Stimulated activated CD8-positive, alpha-beta memory T cell treated with anti-CD3 and anti-CD28 coated beads, Interleukin-2, amount 100 ng/mL, for 48 hours (primary cell): Measurements from ENCODE around the gene AFF1.

Source experiments
- DNase-seq, 2 donors: peaks; one replicate each; pipeline ENCODE4 v3.0.0-alpha.2; 2020; ENCODE audit warnings: low read depth in 2 of 2

AFF1 gene

DNA sequence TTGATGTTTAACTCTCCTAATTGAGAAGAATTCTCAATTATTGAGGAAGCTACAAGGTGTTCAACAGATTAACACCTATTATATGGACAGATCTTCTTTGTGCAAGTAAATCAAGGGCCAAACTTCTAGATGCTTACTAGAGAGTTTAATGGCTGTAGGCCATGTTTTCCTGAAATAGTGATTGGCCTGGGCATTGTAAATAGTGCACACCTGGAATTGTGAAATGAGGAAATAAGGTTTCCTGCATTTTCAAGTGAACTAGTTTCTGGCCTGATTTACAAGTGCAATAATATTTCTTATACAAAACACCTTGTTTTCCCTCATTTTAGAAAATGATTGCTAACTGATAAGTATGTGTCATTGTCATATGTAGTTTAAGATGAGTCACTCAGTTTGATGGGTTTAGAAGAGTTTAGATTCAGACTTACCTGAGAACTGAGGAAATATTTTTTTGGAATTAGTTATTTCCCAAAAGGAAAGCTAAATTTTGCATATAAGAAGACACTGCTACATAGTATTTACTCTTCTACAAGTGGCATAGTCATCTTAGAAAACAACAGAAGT lies 21.2 kb downstream of the AFF1 start:
- DNase-seq = no peak

DNA sequence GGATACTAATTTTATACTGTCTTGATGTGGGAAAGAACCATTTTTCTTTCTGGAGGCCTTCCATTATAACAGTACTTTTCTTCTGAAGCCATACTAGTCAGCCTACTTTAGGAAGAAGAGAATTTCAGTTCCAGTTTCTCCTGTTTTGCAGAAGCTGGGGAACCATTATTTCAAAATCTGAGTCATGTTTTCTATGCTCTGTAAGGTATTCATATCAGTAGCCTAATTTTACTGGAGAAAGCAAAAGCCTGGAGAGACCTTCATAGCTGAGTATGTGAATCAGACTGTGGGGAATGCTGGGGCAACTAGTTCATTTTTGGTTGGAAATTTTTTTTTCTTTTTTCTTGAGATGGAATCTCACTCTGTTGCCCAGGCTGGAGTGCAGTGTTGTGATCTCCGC lies 22.4 kb downstream of the AFF1 start:
- no peak for DNase-seq

DNA sequence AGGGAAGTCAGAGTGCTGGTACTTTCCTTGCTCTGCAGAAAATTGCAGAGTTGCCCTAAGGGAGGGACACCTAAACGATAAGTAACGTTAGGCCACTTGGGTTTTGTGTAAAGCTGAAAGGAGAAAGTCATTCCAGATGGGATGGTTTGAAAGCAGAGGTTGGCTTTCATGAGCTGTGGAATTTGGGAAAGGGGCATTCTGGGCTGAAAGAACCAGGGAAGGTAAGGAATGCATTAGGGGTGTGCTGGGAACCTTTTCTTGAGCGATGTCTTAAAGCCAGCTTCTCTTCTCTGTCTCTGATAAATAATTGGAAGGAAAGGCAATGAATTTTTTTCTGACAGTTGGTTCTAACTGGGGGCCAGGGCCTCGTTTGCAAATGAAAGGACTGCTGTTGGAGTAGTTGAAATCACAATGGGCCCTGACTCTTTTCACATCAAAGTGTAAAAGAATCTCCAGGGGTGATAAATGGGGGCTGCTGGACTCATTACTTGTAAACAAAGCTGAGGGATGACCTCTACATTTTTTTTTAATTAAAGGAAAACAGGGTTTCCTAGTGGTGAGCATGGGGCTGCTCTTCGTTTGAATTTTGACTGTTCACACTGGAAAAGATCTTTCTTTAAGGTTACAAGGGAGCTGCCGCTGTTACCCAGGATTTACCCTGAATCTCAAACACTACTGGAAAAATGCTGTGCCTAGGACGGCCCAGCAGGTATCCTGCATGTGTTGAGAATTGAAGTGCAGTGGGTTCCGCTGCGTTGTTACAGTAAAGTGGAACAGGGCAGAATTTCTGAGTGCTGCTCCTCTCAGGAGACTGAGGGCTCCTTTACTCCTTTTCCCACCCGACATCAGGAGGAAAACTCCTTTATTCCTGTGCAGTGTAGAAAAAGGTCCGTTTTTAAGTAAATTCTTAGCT lies 25.0 kb downstream of the AFF1 start:
- no peak for DNase-seq

DNA sequence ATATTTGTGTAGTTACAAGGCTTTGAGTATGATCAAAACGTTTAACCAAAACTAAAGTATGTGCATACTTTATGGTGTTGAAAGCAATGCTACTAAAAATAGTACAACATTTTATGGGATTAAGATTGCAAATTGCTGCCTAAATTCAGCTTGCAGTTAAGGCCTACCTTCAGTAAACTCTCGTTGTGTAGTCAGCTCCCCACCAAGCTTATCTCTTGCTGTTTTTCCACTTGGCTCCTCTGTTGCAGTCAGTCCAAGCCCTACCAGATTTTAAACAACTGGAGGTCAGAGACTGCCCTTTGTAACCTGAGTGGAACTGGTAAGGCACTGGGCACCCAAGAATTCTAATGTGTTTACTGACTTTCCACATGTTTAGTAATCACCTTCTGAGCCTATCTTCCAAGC lies 25.7 kb downstream of the AFF1 start:
- no peak for DNase-seq

DNA sequence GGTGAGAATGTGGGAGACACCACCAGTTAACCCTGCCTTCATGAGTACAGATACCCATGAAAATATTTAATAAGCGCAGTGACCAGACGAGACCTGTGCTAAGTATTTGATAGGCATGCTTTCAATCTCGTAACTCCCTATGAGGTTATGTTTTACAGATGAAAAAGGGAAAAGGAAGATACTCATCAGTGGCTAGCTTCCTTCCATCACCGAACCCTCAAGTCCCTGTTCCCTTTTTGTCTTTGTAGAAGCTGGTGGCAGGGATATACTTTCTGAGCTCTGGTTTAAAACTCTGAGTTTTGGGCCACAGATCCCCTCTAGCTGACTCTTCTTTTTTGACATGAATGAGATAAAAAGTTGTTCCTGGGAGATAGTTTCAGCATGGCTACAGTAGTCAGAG lies 26.3 kb downstream of the AFF1 start:
- no peak for DNase-seq

DNA sequence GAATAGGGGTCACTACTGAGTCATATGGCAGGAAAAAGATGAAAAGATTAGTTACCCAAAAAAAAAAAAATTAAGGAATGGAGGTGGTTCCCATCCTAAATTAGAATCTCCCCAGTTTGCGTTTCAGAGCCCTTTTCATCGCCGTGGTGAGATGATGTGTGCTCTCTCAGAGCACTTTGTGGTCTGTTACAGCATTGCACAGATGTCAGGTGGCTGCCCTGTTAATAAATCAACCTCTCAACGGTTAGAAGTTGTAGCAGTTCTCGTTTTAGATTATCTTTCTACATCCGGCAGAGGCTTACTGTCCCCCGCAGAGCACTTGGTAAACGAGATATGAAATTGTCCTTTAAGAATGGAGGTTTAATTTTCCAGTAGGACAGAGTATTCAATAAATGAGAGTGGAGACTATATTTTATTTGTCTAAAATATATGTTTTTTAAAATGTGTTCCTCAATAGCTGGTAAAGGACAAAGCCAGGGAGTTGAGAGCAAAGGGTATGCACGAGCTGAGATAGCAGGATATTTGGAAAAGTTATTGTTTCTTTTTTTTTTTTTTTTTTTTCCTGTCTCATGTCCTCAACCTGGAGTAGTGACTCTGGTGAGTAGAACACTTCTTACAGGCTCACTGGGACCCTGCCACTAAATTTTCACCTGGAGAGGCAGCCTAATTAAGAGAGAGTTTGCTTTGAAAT lies 26.9 kb downstream of the AFF1 start:
- no peak for DNase-seq

DNA sequence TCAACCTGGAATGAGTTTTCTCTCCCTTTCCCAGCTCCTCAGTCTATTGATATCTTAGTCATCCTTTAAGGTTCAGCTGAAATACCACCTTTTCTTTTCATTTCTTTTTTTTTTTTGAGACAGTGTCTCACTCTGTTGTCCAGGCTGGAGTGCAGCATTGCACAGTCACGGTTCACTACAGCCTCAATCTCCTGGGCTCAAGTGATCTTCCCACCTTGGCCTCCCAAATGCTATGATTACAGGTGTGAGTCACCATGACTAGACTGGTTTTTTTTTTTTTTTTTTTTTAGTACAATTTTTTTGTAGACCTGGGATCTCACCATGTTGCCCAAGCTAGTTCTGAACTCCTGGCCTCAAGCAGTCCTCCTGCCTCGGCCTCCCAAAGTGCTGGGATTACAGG lies 28.9 kb downstream of the AFF1 start:
- no peak for DNase-seq

DNA sequence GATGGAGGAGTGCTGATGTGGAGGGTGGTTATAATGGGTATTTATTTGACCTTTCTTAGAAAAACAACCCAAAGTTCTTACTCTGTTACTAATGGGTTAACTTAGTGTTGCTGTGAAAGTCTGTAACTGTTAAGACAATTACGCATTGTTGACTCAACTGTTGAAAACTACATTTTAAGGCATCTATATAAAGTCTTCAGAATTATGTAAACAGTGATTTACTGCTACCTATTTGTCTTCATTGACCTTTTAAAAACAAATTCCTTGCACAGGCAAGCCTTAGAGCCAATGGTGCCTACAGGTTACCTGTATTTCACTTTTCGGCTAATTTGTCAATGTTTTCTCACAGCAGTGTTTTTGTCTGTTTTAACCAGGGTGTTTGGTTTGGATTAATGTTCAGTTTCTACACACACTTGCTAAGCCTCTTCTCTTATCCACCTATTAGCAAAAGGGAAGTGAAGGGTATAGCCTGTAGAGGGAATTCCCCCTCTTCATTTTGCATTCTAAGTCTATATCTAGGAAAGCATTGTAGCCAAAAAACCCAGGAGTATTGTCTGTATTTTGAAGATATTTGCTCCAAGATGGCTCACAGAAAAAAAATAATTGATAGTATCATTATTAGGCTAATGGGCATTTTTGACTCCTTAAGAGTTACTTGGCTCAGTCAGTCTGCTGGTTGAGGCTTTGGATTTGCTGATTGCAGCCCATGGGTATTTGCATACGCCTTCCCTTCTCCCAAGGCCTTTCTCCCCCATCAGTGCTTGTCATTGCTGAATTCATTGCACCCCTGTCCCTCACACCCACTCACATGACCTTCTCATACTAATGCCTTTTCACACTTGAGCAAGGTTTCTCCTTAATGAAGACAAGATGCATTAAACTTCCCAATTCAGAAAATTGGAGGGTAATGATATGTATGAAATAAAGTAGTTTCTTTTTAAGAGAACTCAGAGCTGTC lies 30.5 kb downstream of the AFF1 start:
- no peak for DNase-seq

DNA sequence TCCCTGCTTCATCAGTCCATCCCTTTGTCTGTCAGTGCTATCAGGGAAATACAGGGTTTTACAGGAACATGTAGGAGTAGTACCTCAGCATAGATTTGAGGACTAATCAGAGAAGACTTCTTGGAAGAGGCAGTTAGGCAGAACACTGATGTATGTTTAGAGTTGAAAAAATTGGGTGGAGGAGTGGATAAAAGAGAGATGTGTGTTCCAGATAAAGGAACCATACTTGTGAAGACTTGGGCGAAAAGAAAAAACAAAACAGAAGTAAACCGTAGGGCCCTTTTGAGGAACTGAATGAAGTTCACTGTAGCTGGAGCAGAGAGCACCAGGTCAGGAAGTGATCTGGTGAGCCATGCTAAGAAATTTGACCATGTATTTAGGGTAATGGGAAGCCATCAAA lies 32.3 kb downstream of the AFF1 start:
- no peak for DNase-seq

DNA sequence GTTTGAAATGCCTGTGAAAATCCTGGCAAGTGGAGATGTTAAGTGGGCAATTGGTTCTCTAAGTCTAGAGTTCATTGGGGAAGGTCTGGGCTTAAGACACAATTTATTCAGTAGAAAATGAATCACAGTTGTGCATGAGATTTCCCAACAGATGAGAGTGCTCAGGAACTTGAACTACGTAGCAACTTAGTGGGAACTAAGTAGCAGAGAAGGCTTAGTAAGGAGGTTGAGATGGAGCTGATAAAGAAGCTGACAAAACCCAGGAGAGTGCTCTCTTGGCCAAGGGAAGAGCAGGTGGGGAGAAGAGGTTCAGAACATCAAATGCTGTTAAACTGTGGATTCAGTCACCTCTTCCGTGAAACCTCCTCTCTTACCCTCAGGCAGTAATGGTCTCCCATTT lies 33.0 kb downstream of the AFF1 start:
- no peak for DNase-seq

DNA sequence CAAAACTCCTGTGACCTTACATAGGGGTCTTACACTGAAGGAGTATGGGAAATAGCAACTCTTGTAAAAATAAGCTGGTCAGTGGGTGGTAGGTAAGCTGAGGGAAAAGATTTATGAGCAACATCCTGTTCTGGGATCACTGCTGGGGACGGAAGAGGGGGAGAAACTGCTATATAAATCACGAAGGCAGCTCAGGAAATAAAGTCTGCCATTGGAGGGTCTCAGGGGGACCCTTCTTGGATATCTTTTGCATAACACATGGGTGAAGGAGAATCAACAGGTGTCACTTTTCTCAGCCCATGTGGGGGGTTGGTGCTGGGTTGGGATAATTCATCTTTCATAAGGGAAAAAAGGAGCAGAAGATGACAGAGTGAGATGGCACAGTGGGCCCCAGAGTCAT lies 33.7 kb downstream of the AFF1 start:
- DNase-seq = no peak

DNA sequence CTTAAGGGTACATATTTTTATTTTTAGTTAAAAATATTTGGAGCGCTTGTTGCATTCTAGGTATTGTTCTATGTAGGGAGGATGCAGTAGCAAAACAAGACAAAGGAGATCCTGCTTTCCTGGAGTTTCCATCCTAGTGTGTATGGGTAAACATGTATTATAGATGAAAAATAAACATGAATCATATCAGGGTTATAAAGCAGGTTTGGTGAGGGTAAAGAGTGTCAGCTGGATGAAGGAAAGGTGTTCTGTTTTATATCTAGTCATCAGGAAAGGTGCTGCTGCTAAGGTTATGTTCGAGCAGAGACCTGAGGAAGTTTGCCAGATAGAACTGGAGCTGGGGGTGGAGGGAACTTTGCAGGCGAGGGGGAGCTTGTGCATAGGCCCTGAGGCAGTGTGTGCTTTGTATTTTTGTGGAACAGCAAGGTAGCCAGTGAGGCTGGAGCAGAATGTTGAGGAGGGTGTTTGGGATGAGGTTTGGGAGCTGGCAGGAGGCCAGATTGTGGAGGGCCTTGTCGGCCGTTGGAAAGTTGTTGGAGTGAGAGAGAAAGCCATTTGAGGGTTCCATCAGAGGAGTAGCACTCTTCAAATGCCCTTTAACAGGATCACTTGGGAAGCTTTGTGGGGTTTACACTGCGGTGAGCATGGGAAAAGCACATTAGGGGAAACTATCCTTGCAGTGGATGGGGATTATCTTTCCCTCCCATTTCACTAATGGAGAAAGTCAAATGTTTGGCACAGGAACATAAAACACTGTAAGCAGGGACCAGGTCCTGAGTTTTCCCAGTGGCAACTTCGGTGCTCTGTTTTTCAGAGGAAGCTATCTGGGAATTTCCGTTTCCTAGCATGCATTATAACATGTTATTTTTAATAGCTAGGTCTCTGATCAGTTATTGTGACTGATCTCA lies 35.9 kb downstream of the AFF1 start:
- DNase-seq = no peak

DNA sequence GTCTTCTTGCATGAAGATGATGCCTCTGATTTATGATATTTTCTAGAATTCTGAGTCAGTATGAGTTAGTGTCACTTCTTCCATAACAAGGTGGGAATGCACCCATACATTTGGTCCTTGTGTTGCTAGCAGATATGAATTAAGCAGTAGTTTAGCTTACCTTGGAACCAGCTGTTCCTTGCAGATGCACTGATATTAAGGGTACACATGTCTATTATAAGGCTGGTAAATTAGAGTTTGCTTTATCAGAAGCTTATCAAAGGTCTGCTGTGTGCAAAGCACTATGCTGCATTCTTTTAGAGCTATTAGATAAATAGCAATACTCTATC lies 36.5 kb downstream of the AFF1 start:
- no peak for DNase-seq

DNA sequence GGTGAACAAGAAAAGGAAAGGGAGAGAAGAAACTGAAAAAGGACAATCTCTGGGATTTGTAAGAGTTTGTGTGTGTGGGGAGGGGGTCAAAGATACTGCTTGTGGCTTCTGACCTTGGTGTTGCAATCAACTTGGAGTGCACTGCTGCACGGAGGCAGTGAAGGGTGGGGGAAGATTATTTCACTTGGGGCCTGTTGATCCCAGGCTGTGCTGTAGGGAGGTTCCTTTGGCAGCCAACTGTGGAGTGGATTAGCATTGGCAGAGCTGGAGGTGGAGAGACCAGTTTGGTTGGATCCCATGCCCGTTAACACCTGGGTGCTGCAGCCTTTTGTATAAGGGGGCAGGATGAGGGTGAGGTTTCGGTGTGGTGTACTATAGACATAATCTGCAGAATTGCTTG lies 38.2 kb downstream of the AFF1 start:
- DNase-seq = no peak

DNA sequence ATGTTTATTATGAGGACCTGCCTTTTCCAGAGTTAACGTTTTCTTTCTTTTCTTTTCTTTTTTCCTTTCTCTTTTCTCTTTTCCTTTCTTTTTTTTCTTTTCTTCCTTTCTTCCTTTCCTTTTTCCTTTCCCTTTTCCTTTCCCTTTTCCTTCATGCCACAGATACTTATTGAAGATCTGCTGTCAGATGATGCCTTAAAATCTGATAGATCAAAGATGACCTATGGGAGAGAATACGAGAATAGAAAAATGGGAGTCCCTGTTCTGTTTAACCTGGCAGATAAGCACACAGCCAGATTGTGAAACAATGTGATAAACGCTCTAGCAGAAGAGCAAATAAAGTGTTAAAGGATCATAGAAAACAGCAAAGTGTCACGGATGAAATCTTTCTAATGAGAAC lies 38.9 kb downstream of the AFF1 start:
- DNase-seq = no peak

DNA sequence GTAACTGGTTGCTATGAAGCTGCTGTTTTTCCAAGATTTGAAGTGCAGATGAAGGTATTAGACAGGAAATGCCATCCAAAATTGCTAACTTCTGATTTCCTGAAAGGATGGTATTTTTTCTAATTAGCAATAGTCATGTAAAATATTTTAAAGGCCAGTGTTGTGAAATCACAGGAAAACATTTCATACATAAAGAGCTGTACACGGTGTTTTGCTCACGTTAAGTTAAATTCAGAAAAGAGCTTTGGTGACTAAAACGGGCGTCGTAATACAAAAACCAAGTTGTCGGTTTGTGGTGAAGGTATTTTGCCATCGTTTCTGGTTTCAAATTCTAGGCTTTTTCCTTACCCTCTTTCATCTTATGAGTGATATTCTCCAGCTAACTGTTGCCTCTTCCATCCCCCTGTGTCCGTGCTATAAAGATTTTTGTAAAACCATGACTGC lies 39.8 kb downstream of the AFF1 start:
- DNase-seq = no peak

DNA sequence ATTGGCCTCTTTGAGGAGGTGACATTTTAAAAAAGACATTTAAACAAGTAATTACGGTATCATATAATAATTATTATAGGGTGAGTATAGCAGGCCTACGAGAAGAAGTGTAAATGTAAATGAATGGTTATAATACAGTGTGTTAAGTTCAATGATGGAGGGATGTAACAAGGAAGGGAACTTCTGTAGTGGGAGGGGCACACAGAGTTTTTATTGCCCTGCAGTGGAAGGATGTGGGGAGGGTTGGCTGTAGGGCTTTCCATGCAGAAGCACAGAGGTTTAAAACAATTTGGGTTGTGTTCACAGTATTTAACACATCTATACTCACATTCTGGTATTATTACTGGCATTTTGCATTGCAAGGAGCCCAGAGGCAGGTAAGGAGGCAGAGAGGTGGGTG lies 41.1 kb downstream of the AFF1 start:
- no peak for DNase-seq

DNA sequence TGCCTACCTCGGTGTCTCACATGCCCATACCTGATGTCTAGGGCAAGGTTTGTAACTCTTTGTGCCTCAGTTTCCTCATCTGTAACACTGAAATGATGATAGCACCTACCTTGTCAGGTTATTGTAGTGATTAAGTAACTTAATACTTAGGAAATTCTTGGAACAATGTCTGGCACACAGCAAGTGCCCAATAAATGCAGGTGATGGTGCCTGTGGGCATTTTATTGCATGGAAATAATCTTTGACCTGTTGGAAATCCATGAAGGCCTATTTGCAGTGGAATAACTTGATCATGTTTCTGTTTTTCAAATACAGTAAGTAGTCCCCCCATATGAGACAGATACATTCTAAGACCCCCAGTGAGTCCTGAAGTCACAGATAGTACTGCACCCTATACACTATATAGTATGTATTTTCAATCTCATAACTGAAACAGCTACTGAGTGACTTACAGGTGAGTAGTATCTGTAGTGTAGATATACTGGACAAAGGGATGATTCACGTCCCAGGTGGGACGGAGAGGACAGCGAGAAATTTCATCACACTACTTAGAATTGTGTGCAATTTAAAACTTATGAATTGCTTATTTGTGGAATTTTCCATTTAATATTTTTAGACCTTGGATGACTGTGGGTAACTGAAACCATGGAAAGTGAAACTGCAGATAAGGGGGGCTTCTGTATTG lies 42.1 kb downstream of the AFF1 start:
- no peak for DNase-seq

DNA sequence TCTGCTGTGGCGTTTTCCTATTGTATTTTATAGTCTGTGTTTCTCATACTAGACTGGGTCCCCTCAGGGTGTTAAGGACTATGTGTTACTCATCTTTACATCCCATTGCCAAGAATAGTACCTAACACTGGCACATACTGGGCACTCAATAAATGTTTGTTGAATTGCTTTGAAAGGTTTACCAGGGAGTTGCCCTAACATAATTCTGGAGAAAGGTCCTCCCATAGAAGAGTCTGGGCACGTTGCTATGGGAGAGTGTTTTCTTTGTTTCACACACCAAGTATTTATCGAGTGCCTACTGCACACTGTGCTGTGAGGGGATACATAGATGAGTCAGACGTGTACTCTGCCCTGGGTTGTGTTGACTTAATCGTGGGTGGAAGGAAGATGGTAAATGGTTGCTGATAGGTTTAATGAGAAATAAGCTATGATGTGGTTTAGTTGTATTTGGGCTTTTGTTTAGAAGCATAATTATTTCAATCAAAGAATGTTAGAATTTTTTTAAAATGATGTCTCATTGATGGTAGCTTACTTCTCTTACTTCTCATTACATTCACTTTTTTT lies 42.9 kb downstream of the AFF1 start:
- DNase-seq = no peak

DNA sequence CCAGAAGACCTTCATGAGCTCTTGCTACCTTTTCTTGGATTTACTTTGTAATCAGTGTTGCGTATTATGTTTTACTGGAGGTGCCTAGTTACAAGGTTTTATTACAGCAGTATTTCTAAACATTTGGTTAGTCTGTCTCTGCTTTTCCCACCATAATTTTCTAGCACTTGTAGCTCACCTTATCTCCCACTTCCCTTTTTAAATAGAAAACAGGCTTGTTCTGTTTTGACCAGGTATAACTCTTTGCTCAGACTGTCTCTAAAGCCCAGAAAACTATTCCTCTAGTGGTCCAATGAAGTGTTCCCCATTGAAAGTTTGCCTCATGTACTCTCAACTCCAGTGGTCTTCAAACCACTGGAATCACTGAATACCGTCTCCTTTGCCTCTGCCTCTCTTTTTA lies 43.9 kb downstream of the AFF1 start:
- no peak for DNase-seq
